Spleen (tissue), 11 donors: ENCODE measurements around the gene LAMP1. TPM values are rescaled to one million over a fixed set of nuclear protein-coding genes. Genes with fewer than 3 reads are reported as not detected.

Source experiments
- DNase-seq: peaks from one replicate; pipeline ENCODE4 v3.0.0-alpha.2; 2020
- H3K27ac ChIP-seq, 8 donors: fragments of 200-600 bp; sonication (generic) in 7 of 8; 1 replicate in 4 of 8; 2 replicates in 4 of 8; pipeline versions ENCODE4 v1.5.0 to v1.8.0; 2016 to 2021; ENCODE audit warnings: inconsistent platforms in 4 of 8, mild to moderate bottlenecking in 4 of 8, moderate library complexity in 1 of 8
- H3K27me3 ChIP-seq, 7 donors: fragments of 200-600 bp; sonication (generic) in 6 of 7; replicated peaks in 1 of 7; 1 replicate in 4 of 7; 2 replicates in 3 of 7; pipeline versions ENCODE4 v1.5.0 to v1.8.0; 2016 to 2021; ENCODE audit warnings: inconsistent platforms in 3 of 7, mild to moderate bottlenecking in 1 of 7
- H3K36me3 ChIP-seq, 6 donors: fragments of 200-600 bp; sonication (generic) in 5 of 6; 1 replicate in 4 of 6; 2 replicates in 2 of 6; pipeline versions ENCODE4 v1.5.0 to v1.8.0; 2016 to 2021; ENCODE audit warnings: inconsistent platforms in 2 of 6
- H3K4me1 ChIP-seq, 6 donors: fragments of 200-600 bp; sonication (generic) in 5 of 6; 1 replicate in 3 of 6; 2 replicates in 3 of 6; pipeline versions ENCODE4 v1.5.0 to v1.8.0; 2016 to 2021; ENCODE audit warnings: inconsistent platforms in 3 of 6
- H3K4me3 ChIP-seq, 8 donors: fragments of 200-600 bp; sonication (generic) in 7 of 8; 1 replicate in 4 of 8; 2 replicates in 4 of 8; pipeline versions ENCODE4 v1.5.0 to v1.8.0; 2016 to 2021; ENCODE audit warnings: inconsistent platforms in 4 of 8, mild to moderate bottlenecking in 4 of 8, moderate library complexity in 2 of 8
- H3K9me3 ChIP-seq, 8 donors: fragments of 200-600 bp; sonication (generic) in 7 of 8; 1 replicate in 4 of 8; 2 replicates in 4 of 8; pipeline versions ENCODE4 v1.5.0 to v1.8.0; 2016 to 2021; ENCODE audit warnings: inconsistent platforms in 4 of 8
- CTCF ChIP-seq, 11 experiments: fragments of 200-600 bp in 7 of 11; fragments of 450-650 bp in 4 of 11; sonication (generic) in 4 of 11; IDR thresholded peaks in 8 of 11; conservative IDR thresholded peaks in 3 of 11; 1 replicate in 7 of 11; 2 replicates in 4 of 11; pipeline versions ENCODE4 v1.4.0 to v1.8.0; 2016 to 2021; ENCODE audit warnings: antibody characterized with exemption in 11 of 11, inconsistent platforms in 4 of 11, mild to moderate bottlenecking in 1 of 11
- POLR2A ChIP-seq, 3 donors: fragments of 450-650 bp; IDR thresholded peaks; one replicate each; pipeline ENCODE4 v1.5.1; 2017; ENCODE audit warnings: antibody characterized with exemption in 3 of 3, mild to moderate bottlenecking in 1 of 3
- POLR2AphosphoS5 ChIP-seq, 3 donors: sonication (generic); formaldehyde crosslinking; IDR thresholded peaks; one replicate each; pipeline ENCODE4 v1.5.1; 2017; ENCODE audit warnings: antibody characterized with exemption in 3 of 3
- WGBS, 5 donors: extraction: QIAGEN DNeasy Blood & Tissue Kit in 3 of 5; methylation state at CpG; one replicate each; pipeline versions ENCODE4 v1.1.5 to v1.1.7; 2013 to 2018; 5-methylcytosine and 5-hydroxymethylcytosine counted together
- intact Hi-C: fragments of 100-400 bp; cut with DNase I; formaldehyde crosslinking; loops from one replicate; pipeline ENCODE4 v1.15.0; 2023; ENCODE audit warnings: low total_unique reads
- polyA plus RNA-seq, 3 donors: library from polyadenylated mRNA; stranded (reverse); fragments of 200-250 nt; gene quantifications; one replicate each; pipeline ENCODE4 v1.2.1, GENCODE V29; 2013
- total RNA-seq, 7 donors: library from RNA; depleted of rRNA in 3 of 7; stranded (reverse); fragments of >200 nt in 3 of 7; fragmentation: NEBNext Ultra II Directional in 4 of 7; extraction: Animal tissue kit (Norgen Biotek cat#: 25700) in 4 of 7; gene quantifications; one replicate each; pipeline versions ENCODE4 v1.1.0 to v1.2.1, GENCODE V29; 2016 to 2021
- donor health status: healthy with polysubstance abuse.
- donor health status: DM: no; HTN: no; CAD: no; lungs with moderate emphysema.
- donor health status: DM: no; HTN: no; CAD: no.
- donor health status: Bipolar disorder and iron deficiency.
- donor health status: healthy.
- donor health status: DM: no; HTN: no; CAD: no.
- donor health status: DM: yes; HTN: yes; CAD: no.

LAMP1 gene
- total and polyA plus RNA-seq, 10 donors: 27.0 to 210 (median 141) TPM

DNA sequence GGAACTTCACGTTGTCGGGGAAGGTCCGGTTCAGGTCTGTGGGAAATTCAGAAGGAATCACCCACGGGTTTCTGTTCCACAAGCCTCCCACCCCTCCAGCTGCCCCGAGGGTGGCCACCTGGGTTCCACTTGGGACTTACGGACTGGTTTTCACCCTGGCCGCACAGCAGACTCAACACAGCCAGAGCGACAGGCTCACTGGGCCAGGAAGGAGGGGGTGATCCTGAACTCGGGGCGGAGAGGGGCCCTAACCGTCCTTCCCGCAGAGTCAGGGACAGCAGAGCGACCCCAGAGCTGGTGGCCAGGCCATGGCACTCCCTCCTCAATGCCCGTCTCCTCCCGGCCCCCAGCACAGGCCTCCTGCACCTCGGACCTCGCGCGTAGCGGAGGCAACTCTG, 53.9 kb downstream of the LAMP1 start:
- peak overlapping the region in 5 of 8 donors; percentile 25 to 64 (median 52) for H3K27ac ChIP-seq
- peaks cover 0 to 11% (median 4%) of the 10 kb centered on the region in 6 donors for H3K4me1 ChIP-seq
- peaks cover 0 to 11% (median 0%) of the 10 kb centered on the region in 8 donors for H3K9me3 ChIP-seq
- intact Hi-C loops: no loop called here
- peaks cover 0 to 17% (median 0%) of the 10 kb centered on the region in 6 donors for H3K36me3 ChIP-seq
- DNase-seq: peak; percentile 71
- WGBS, 5 donors: 85 to 91% (median 88%) methylated on average over 9 to 20 of the region's 20 CpGs
- no peak for TF ChIP-seq POLR2A (IDR thresholded peaks at IDR 0.05)
- no peak for TF ChIP-seq CTCF (IDR thresholded peaks at IDR 0.05 in 8 of 11, conservative IDR thresholded peaks at IDR 0.05 in 3 of 11)
- TF ChIP-seq POLR2AphosphoS5 (IDR thresholded peaks at IDR 0.05): no peak
- peaks cover 0 to 9% (median 0%) of the 10 kb centered on the region in 7 donors for H3K27me3 ChIP-seq
- H3K4me3 ChIP-seq: peak overlapping the region in 1 of 8 donors; percentile 56

GRCh38 chr13:113351514-113352026, 54.5 kb downstream of the LAMP1 start:
- H3K9me3 ChIP-seq: peaks cover 0 to 11% (median 0%) of the 10 kb centered on the region in 8 donors
- peaks cover 0 to 17% (median 0%) of the 10 kb centered on the region in 6 donors for H3K36me3 ChIP-seq
- DNase-seq: peak; percentile 88
- peak overlapping the region in 5 of 8 donors; percentile 52 to 71 (median 64) for H3K27ac ChIP-seq
- 67 to 73% (median 70%) methylated on average over 12 to 17 of the region's 17 CpGs for WGBS, 5 donors
- intact Hi-C loops: no loop called here
- no peak for TF ChIP-seq POLR2A (IDR thresholded peaks at IDR 0.05)
- TF ChIP-seq CTCF (IDR thresholded peaks at IDR 0.05 in 8 of 11, conservative IDR thresholded peaks at IDR 0.05 in 3 of 11): no peak
- TF ChIP-seq POLR2AphosphoS5 (IDR thresholded peaks at IDR 0.05): peak; percentile 70 to 82 (median 74)
- H3K4me3 ChIP-seq: peak overlapping the region in 3 of 8 donors; percentile 17 to 56 (median 28)
- H3K4me1 ChIP-seq: peaks cover 0 to 11% (median 4%) of the 10 kb centered on the region in 6 donors
- H3K27me3 ChIP-seq: peaks cover 0 to 9% (median 0%) of the 10 kb centered on the region in 7 donors

GRCh38 chr13:113353254-113353653, 56.2 kb downstream of the LAMP1 start:
- Histone ChIP-seq H3K27ac (no peak overlapping the region), H3K9me3 (peaks cover 0 to 1% (median 0%) of the 10 kb centered on the region in 8 donors), H3K4me3 (no peak overlapping the region), H3K4me1 (peaks cover 0 to 11% (median 4%) of the 10 kb centered on the region in 6 donors), H3K27me3 (peaks cover 0 to 9% (median 0%) of the 10 kb centered on the region in 7 donors), H3K36me3 (peaks cover 0 to 17% (median 0%) of the 10 kb centered on the region in 6 donors)
- 79 to 88% (median 85%) methylated on average over 11 to 12 of the region's 12 CpGs for WGBS, 5 donors
- peak; percentile 31 for DNase-seq
- TF ChIP-seq POLR2AphosphoS5 (IDR thresholded peaks at IDR 0.05): no peak
- TF ChIP-seq POLR2A (IDR thresholded peaks at IDR 0.05): no peak
- TF ChIP-seq CTCF (IDR thresholded peaks at IDR 0.05 in 8 of 11, conservative IDR thresholded peaks at IDR 0.05 in 3 of 11): no peak
- intact Hi-C loops: no loop called here

- WGBS, 5 donors: 92 to 97% (median 94%) methylated on average over 41 of the region's 41 CpGs
- peaks cover 0 to 11% (median 4%) of the 10 kb centered on the region in 6 donors for H3K4me1 ChIP-seq
- peaks cover 0 to 14% (median 0%) of the 10 kb centered on the region in 7 donors for H3K27me3 ChIP-seq
- intact Hi-C loops: no loop called here
- no peak overlapping the region for H3K4me3 ChIP-seq
- peaks cover 0 to 7% (median 0%) of the 10 kb centered on the region in 6 donors for H3K36me3 ChIP-seq
- TF ChIP-seq POLR2A (IDR thresholded peaks at IDR 0.05): no peak
- no peak for DNase-seq
- no peaks in the 10 kb centered on the region for H3K9me3 ChIP-seq
- no peak overlapping the region for H3K27ac ChIP-seq
Measured at GRCh38 chr13:113354831-113355610, 58.0 kb downstream of the LAMP1 start.
